B cell (primary cell): ENCODE measurements around the gene KRTCAP2. TPM values are rescaled to one million over a fixed set of nuclear protein-coding genes. Genes with fewer than 3 reads are reported as not detected.
A peak's percentile ranks its signal among the peaks of the same experiment; 100 is the strongest.

Experiments
- ATAC-seq: fragments of 200-7000 bp; cut with Tn5 transposase; one replicate; pipeline ENCODE4 v1.10.0; 2021; ENCODE audit warnings: low read depth, mild to moderate bottlenecking, moderate number of reproducible peaks, moderate library complexity
- CTCF ChIA-PET: fragments of 350-600 bp; sonication (Branson Sonifier 250); formaldehyde crosslinking; loops from one replicate; lab custom pipeline; 2021; ENCODE audit warnings: antibody characterized with exemption, inconsistent platforms; lab: Charles Lee
- POLR2A ChIA-PET: fragments of 350-600 bp; sonication (Branson Sonifier 250); formaldehyde crosslinking; loops from one replicate; lab custom pipeline; 2021; ENCODE audit warnings: antibody characterized with exemption; lab: Charles Lee
- DNase-seq: peaks from one replicate; pipeline ENCODE4 v3.0.0; 2013
- H2AFZ ChIP-seq: 2 replicates; pipeline ENCODE4 v1.6.1; 2012; ENCODE audit warnings: mild to moderate bottlenecking, low read depth, low read length; ENCODE audit not compliant: insufficient read depth, poor library complexity, severe bottlenecking
- H3K27ac ChIP-seq, 2 donors: 1 replicate in 1 of 2; 2 replicates in 1 of 2; pipeline ENCODE4 v1.5.1; 2012 to 2013; ENCODE audit warnings: low read length in 2 of 2, mild to moderate bottlenecking in 2 of 2, moderate library complexity in 1 of 2
- H3K27me3 ChIP-seq, 4 experiments: fragments of 200-600 bp in 1 of 4; sonication (generic) in 1 of 4; replicated peaks in 1 of 4; 1 replicate in 2 of 4; 2 replicates in 2 of 4; pipeline versions ENCODE4 v1.6.1 to v1.7.0; 2013 to 2016; ENCODE audit warnings: low read length in 3 of 4, mild to moderate bottlenecking in 2 of 4, mixed read lengths in 1 of 4, moderate library complexity in 1 of 4; ENCODE audit not compliant: insufficient read depth in 4 of 4, control insufficient read depth in 3 of 4; ENCODE audit errors: control extremely low read depth in 1 of 4
- H3K36me3 ChIP-seq, 2 experiments: replicated peaks in 1 of 2; 1 replicate in 1 of 2; 2 replicates in 1 of 2; pipeline versions ENCODE4 v1.6.1 to v1.7.1; 2013; ENCODE audit warnings: low read length in 1 of 2; ENCODE audit not compliant: insufficient read depth in 2 of 2, control insufficient read depth in 1 of 2; ENCODE audit errors: control extremely low read depth in 1 of 2, extremely low read depth in 1 of 2
- H3K4me1 ChIP-seq, 2 donors: fragments of 200-600 bp in 1 of 2; sonication (generic) in 1 of 2; 1 replicate in 1 of 2; 2 replicates in 1 of 2; pipeline versions ENCODE4 v1.5.1 to v1.6.1; 2013 to 2017; ENCODE audit warnings: low read length in 2 of 2; ENCODE audit not compliant: control insufficient read depth in 2 of 2, insufficient read depth in 2 of 2
- H3K4me2 ChIP-seq: replicated peaks from 2 replicates; pipeline ENCODE3; 2012; ENCODE audit warnings: mild to moderate bottlenecking, low read depth, low read length; ENCODE audit not compliant: poor library complexity, severe bottlenecking
- H3K4me3 ChIP-seq, 5 experiments: fragments of 200-600 bp in 1 of 5; sonication (generic) in 1 of 5; 1 replicate in 3 of 5; 2 replicates in 2 of 5; pipeline versions ENCODE4 v1.5.1 to v1.7.0; 2011 to 2016; ENCODE audit warnings: low read length in 4 of 5, mild to moderate bottlenecking in 4 of 5, low read depth in 2 of 5, control low read depth in 1 of 5, moderate library complexity in 1 of 5; ENCODE audit not compliant: insufficient read depth in 1 of 5; ENCODE audit errors: control extremely low read depth in 1 of 5, extremely low read depth in 1 of 5
- H3K79me2 ChIP-seq: fragments of 200-600 bp; sonication (generic); one replicate; pipeline ENCODE4 v1.6.0; 2016; ENCODE audit warnings: low read length; ENCODE audit not compliant: control insufficient read depth, insufficient read depth
- H3K9ac ChIP-seq: fragments of 200-600 bp; sonication (generic); 2 replicates; pipeline ENCODE4 v1.6.1; 2017; ENCODE audit warnings: mild to moderate bottlenecking, low read length, moderate library complexity
- H3K9me3 ChIP-seq, 3 donors: one replicate each; pipeline versions ENCODE4 v1.6.1 to v1.7.1; 2013; ENCODE audit warnings: low read length in 2 of 3; ENCODE audit not compliant: control insufficient read depth in 2 of 3, insufficient read depth in 1 of 3; ENCODE audit errors: control extremely low read depth in 1 of 3
- H4K20me1 ChIP-seq: 2 replicates; pipeline ENCODE4 v1.6.0; 2012; ENCODE audit warnings: mild to moderate bottlenecking, low read length; ENCODE audit not compliant: insufficient read depth, control insufficient read depth, poor library complexity, severe bottlenecking
- H3K27ac Mint-ChIP-seq: one replicate; pipeline ENCODE4 v1.8.0; 2021; ENCODE audit warnings: mixed read lengths
- H3K27me3 Mint-ChIP-seq: one replicate; pipeline ENCODE4 v1.8.0; 2021; ENCODE audit warnings: mixed read lengths
- H3K4me1 Mint-ChIP-seq: one replicate; pipeline ENCODE4 v1.8.0; 2021; ENCODE audit warnings: mixed read lengths
- H3K4me3 Mint-ChIP-seq: one replicate; pipeline ENCODE4 v1.8.0; 2021; ENCODE audit warnings: mixed read lengths
- H3K9me3 Mint-ChIP-seq: one replicate; pipeline ENCODE4 v1.8.0; 2022; ENCODE audit warnings: mixed read lengths; ENCODE audit not compliant: insufficient read depth
- EZH2 ChIP-seq: IDR thresholded peaks from 2 replicates; pipeline ENCODE4 v1.6.1; 2012; ENCODE audit warnings: borderline replicate concordance, low read depth, mild to moderate bottlenecking, moderate library complexity, low read length; ENCODE audit not compliant: insufficient read depth, poor library complexity, severe bottlenecking
- WGBS: methylation state at CpG from one replicate; pipeline ENCODE4 v1.1.5; 2013; ENCODE audit warnings: missing lambda C conversion rate; ENCODE audit not compliant: insufficient coverage; 5-methylcytosine and 5-hydroxymethylcytosine counted together
- intact Hi-C: fragments of 100-400 bp; cut with micrococcal nuclease; formaldehyde crosslinking; loops from one replicate; pipeline ENCODE4 v1.10.0; 2022
- polyA plus RNA-seq: library from polyadenylated mRNA; depleted of rRNA; stranded (reverse); fragments of >200 nt; gene quantifications from 2 replicates; pipeline ENCODE4 v1.2.3, GENCODE V29; 2012
- total RNA-seq, 2 donors: library from RNA; stranded (reverse); fragments of 120-200 nt in 1 of 2; gene quantifications; 1 replicate in 1 of 2; 2 replicates in 1 of 2; pipeline versions ENCODE4 v1.2.3 to v1.2.4, GENCODE V29; 2013 to 2022
- TF ChIP-seq, protein P1 (sequence below): fragments of 200-600 bp; IDR thresholded peaks from one replicate; pipeline ENCODE4 v1.8.0; 2022; ENCODE audit warnings: antibody characterized with exemption, mild to moderate bottlenecking

KRTCAP2 gene
- total and polyA plus RNA-seq, 2 donors (not counting 1 experiment from before 2014, with no cell fraction given): 151 to 259 TPM

DNA sequence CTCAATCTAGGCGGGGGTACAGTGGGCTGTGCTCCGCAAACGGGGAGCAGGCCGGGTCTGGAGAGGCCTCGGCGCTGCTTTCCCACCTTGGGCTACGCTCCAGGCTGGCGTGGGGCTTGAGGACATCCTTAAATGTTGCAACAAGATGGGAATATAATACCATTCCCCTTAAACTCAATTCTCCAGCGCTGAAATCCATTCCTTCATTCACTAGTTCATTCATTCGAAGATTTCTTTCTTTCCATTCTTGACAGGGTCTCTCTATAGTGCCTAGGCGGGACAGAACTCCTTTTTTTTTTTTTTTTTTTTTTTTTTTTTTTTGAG lies 32.5 kb downstream of the KRTCAP2 start:
- peak overlapping the region; percentile 92 for H3K4me2 ChIP-seq
- H3K79me2 ChIP-seq: peaks cover 33% of the 10 kb centered on the region
- Mint-ChIP-seq H3K27me3 (no peaks in the 10 kb centered on the region), H3K9me3 (no peaks in the 10 kb centered on the region), H3K4me3 (peak overlapping the region; percentile 99), H3K4me1 (peaks cover 37% of the 10 kb centered on the region), H3K27ac (peak overlapping the region; percentile 94)
- no peak for ATAC-seq
- H3K4me3 ChIP-seq: peak overlapping the region in 4 of 5 experiments; percentile 66 to 89 (median 87)
- intact Hi-C loops: loop anchor here (1.0 kb wide), 4 partner anchors 9 to 32 kb away; partner anchors contain the start of gene EFNA1
- H4K20me1 ChIP-seq: peaks cover 9% of the 10 kb centered on the region
- TF ChIP-seq, protein P1, sequence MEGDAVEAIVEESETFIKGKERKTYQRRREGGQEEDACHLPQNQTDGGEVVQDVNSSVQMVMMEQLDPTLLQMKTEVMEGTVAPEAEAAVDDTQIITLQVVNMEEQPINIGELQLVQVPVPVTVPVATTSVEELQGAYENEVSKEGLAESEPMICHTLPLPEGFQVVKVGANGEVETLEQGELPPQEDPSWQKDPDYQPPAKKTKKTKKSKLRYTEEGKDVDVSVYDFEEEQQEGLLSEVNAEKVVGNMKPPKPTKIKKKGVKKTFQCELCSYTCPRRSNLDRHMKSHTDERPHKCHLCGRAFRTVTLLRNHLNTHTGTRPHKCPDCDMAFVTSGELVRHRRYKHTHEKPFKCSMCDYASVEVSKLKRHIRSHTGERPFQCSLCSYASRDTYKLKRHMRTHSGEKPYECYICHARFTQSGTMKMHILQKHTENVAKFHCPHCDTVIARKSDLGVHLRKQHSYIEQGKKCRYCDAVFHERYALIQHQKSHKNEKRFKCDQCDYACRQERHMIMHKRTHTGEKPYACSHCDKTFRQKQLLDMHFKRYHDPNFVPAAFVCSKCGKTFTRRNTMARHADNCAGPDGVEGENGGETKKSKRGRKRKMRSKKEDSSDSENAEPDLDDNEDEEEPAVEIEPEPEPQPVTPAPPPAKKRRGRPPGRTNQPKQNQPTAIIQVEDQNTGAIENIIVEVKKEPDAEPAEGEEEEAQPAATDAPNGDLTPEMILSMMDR: no peak
- no peak for TF ChIP-seq EZH2
- ChIA-PET POLR2A (interaction anchor here (0.9 to 1.6 kb wide), 2 partner anchors 10 to 32 kb away, joined by 5 read pairs; partner anchors contain the start of gene KRTCAP2), CTCF (interaction anchor here (0.6 to 1.4 kb wide), 4 partner anchors 26 to 195 kb away, joined by 3 to 5 read pairs (median 3); no protein-coding TSS in a partner anchor)
- WGBS: 8% methylated on average over 8 of the region's 11 CpGs
- peaks cover 0 to 5% of the 10 kb centered on the region in 2 experiments for H3K36me3 ChIP-seq
- peaks cover 16 to 21% of the 10 kb centered on the region in 2 donors for H3K4me1 ChIP-seq
- H3K9me3 ChIP-seq: no peaks in the 10 kb centered on the region
- no peak for DNase-seq
- peak overlapping the region in 1 of 2 donors; percentile 58 for H3K27ac ChIP-seq
- H3K27me3 ChIP-seq: no peaks in the 10 kb centered on the region
- H2AFZ ChIP-seq: peak overlapping the region; percentile 86
- peak overlapping the region; percentile 86 for H3K9ac ChIP-seq
